ENCODE data around the gene EEF1G. TPM values are rescaled to one million over a fixed set of nuclear protein-coding genes. Genes with fewer than 3 reads are reported as not detected.

The EEF1G gene
- total and polyA plus RNA-seq, 2 of the 13 experiments (the other 11 are each of a cell fraction or from before 2014, with no cell fraction given): 1,787 to 2,144 TPM

DNA sequence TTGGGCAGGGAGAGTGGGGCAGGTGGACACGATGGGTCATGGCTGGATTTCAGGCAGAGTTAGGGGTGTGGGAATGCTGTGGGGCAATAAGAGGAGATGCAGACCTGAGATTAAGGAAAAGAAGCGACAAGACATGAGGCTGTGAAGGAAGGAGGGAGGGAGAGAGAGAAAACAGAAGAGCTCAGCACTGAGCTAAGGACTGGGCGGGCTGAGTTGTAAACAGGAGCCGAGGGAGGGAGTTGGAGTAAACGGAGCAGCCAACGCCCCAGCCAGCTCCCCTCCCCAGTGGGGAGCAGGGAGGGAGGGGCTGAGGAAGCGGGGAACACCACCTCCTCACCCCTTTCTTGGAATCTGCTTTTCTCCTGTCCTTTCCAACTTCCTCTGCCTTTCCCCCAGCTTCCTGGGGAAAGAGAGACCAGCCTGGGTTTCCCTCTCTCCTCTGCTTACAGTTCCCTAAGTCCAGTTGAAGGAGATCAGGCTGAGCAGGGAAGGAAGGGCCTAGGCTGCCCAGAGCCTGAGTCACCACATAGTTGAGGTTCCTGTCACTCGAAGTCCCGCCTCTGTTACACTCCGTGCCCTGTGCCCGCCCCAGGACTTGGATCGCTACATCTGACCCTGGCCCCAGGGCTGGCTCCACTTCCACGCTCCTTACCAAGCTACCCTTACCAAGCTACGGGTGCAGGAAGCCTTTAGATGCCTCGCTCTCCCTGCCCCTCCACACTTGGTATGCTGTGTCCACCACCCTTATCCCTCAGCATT lies 20.4 kb downstream of the EEF1G start (continued):
- TF ChIP-seq, protein P1, sequence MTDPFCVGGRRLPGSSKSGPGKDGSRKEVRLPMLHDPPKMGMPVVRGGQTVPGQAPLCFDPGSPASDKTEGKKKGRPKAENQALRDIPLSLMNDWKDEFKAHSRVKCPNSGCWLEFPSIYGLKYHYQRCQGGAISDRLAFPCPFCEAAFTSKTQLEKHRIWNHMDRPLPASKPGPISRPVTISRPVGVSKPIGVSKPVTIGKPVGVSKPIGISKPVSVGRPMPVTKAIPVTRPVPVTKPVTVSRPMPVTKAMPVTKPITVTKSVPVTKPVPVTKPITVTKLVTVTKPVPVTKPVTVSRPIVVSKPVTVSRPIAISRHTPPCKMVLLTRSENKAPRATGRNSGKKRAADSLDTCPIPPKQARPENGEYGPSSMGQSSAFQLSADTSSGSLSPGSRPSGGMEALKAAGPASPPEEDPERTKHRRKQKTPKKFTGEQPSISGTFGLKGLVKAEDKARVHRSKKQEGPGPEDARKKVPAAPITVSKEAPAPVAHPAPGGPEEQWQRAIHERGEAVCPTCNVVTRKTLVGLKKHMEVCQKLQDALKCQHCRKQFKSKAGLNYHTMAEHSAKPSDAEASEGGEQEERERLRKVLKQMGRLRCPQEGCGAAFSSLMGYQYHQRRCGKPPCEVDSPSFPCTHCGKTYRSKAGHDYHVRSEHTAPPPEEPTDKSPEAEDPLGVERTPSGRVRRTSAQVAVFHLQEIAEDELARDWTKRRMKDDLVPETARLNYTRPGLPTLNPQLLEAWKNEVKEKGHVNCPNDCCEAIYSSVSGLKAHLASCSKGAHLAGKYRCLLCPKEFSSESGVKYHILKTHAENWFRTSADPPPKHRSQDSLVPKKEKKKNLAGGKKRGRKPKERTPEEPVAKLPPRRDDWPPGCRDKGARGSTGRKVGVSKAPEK (CRISPR knock-in tag; IDR thresholded peaks at IDR 0.05; ENCODE audit: borderline replicate concordance): no peak
- TF ChIP-seq, protein P2, sequence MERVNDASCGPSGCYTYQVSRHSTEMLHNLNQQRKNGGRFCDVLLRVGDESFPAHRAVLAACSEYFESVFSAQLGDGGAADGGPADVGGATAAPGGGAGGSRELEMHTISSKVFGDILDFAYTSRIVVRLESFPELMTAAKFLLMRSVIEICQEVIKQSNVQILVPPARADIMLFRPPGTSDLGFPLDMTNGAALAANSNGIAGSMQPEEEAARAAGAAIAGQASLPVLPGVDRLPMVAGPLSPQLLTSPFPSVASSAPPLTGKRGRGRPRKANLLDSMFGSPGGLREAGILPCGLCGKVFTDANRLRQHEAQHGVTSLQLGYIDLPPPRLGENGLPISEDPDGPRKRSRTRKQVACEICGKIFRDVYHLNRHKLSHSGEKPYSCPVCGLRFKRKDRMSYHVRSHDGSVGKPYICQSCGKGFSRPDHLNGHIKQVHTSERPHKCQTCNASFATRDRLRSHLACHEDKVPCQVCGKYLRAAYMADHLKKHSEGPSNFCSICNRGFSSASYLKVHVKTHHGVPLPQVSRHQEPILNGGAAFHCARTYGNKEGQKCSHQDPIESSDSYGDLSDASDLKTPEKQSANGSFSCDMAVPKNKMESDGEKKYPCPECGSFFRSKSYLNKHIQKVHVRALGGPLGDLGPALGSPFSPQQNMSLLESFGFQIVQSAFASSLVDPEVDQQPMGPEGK (CRISPR knock-in tag; IDR thresholded peaks at IDR 0.05): peak; percentile 47; the same call in 1 of the 2 replicates
- no peak for TF ChIP-seq HNRNPH1 (optimal IDR thresholded peaks at IDR 0.05; ENCODE audit: low read depth, low read length)
- TF ChIP-seq SNRNP70 (IDR thresholded peaks at IDR 0.05; ENCODE audit: low read depth, low read length): no peak
- TF ChIP-seq PCBP1 (IDR thresholded peaks at IDR 0.05; ENCODE audit: borderline replicate concordance, low read depth, low read length): no peak
- TF ChIP-seq, protein P3, sequence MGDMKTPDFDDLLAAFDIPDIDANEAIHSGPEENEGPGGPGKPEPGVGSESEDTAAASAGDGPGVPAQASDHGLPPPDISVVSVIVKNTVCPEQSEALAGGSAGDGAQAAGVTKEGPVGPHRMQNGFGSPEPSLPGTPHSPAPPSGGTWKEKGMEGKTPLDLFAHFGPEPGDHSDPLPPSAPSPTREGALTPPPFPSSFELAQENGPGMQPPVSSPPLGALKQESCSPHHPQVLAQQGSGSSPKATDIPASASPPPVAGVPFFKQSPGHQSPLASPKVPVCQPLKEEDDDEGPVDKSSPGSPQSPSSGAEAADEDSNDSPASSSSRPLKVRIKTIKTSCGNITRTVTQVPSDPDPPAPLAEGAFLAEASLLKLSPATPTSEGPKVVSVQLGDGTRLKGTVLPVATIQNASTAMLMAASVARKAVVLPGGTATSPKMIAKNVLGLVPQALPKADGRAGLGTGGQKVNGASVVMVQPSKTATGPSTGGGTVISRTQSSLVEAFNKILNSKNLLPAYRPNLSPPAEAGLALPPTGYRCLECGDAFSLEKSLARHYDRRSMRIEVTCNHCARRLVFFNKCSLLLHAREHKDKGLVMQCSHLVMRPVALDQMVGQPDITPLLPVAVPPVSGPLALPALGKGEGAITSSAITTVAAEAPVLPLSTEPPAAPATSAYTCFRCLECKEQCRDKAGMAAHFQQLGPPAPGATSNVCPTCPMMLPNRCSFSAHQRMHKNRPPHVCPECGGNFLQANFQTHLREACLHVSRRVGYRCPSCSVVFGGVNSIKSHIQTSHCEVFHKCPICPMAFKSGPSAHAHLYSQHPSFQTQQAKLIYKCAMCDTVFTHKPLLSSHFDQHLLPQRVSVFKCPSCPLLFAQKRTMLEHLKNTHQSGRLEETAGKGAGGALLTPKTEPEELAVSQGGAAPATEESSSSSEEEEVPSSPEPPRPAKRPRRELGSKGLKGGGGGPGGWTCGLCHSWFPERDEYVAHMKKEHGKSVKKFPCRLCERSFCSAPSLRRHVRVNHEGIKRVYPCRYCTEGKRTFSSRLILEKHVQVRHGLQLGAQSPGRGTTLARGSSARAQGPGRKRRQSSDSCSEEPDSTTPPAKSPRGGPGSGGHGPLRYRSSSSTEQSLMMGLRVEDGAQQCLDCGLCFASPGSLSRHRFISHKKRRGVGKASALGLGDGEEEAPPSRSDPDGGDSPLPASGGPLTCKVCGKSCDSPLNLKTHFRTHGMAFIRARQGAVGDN (CRISPR knock-in tag; IDR thresholded peaks at IDR 0.05): peak; percentile 59
- TF ChIP-seq, protein P4, sequence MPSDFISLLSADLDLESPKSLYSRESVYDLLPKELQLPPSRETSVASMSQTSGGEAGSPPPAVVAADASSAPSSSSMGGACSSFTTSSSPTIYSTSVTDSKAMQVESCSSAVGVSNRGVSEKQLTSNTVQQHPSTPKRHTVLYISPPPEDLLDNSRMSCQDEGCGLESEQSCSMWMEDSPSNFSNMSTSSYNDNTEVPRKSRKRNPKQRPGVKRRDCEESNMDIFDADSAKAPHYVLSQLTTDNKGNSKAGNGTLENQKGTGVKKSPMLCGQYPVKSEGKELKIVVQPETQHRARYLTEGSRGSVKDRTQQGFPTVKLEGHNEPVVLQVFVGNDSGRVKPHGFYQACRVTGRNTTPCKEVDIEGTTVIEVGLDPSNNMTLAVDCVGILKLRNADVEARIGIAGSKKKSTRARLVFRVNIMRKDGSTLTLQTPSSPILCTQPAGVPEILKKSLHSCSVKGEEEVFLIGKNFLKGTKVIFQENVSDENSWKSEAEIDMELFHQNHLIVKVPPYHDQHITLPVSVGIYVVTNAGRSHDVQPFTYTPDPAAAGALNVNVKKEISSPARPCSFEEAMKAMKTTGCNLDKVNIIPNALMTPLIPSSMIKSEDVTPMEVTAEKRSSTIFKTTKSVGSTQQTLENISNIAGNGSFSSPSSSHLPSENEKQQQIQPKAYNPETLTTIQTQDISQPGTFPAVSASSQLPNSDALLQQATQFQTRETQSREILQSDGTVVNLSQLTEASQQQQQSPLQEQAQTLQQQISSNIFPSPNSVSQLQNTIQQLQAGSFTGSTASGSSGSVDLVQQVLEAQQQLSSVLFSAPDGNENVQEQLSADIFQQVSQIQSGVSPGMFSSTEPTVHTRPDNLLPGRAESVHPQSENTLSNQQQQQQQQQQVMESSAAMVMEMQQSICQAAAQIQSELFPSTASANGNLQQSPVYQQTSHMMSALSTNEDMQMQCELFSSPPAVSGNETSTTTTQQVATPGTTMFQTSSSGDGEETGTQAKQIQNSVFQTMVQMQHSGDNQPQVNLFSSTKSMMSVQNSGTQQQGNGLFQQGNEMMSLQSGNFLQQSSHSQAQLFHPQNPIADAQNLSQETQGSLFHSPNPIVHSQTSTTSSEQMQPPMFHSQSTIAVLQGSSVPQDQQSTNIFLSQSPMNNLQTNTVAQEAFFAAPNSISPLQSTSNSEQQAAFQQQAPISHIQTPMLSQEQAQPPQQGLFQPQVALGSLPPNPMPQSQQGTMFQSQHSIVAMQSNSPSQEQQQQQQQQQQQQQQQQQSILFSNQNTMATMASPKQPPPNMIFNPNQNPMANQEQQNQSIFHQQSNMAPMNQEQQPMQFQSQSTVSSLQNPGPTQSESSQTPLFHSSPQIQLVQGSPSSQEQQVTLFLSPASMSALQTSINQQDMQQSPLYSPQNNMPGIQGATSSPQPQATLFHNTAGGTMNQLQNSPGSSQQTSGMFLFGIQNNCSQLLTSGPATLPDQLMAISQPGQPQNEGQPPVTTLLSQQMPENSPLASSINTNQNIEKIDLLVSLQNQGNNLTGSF (CRISPR knock-in tag; IDR thresholded peaks at IDR 0.05): no peak
- no peak for TF ChIP-seq HNF4G (IDR thresholded peaks at IDR 0.05; ENCODE audit: borderline replicate concordance, low read depth, low read length)
- no peak for TF ChIP-seq HNF4G (CRISPR knock-in tag; IDR thresholded peaks at IDR 0.05; ENCODE audit: borderline replicate concordance, low read depth)
- TF ChIP-seq MAF1 (CRISPR knock-in tag; IDR thresholded peaks at IDR 0.05; ENCODE audit: borderline replicate concordance): no peak
- no peak for TF ChIP-seq SRSF4 (IDR thresholded peaks at IDR 0.05; ENCODE audit: low read depth, low read length, poor library complexity, severe bottlenecking)
- no peak for TF ChIP-seq FOXJ3 (CRISPR knock-in tag; IDR thresholded peaks at IDR 0.05; ENCODE audit: borderline replicate concordance)
- TF ChIP-seq ZNF234 (CRISPR knock-in tag; conservative IDR thresholded peaks at IDR 0.05): no peak

Data from HepG2 (cell line).